GM12873 (cell line): ENCODE results near the gene LRRC8C.

ENCODE experiments used
- CTCF ChIP-seq: IDR thresholded peaks from 2 replicates; pipeline ENCODE4 v1.5.1; 2012; ENCODE audit warnings: low read depth, mild to moderate bottlenecking, moderate library complexity, low read length, control low read depth; ENCODE audit not compliant: insufficient read depth; ENCODE audit errors: missing control alignments

LRRC8C gene

GRCh38 chr1:89669441-89669840 is 36.5 kb downstream of the LRRC8C start:
- no peak for TF ChIP-seq CTCF

- TF ChIP-seq CTCF: no peak
Measured at GRCh38 chr1:89670163-89670562, 37.2 kb downstream of the LRRC8C start.

- no peak for TF ChIP-seq CTCF
Measured at GRCh38 chr1:89670711-89671110, 37.8 kb downstream of the LRRC8C start.

GRCh38 chr1:89671775-89672488 is 39.0 kb downstream of the LRRC8C start:
- TF ChIP-seq CTCF: no peak

GRCh38 chr1:89672489-89673183 is 39.7 kb downstream of the LRRC8C start:
- TF ChIP-seq CTCF: no peak

GRCh38 chr1:89673251-89673650 is 40.3 kb downstream of the LRRC8C start:
- TF ChIP-seq CTCF: no peak

GRCh38 chr1:89675677-89676076 is 42.8 kb downstream of the LRRC8C start:
- no peak for TF ChIP-seq CTCF
